HEK293 (cell line): ENCODE measurements around the gene ASIC4.

Experiments used
- MYNN ChIP-seq: fragments of 450-650 bp; formaldehyde crosslinking; IDR thresholded peaks from 2 replicates; pipeline ENCODE4 v1.5.1; 2016; ENCODE audit warnings: missing biosample characterization, missing genetic modification characterization, borderline replicate concordance
- REST ChIP-seq: fragments of 450-650 bp; formaldehyde crosslinking; IDR thresholded peaks from 2 replicates; pipeline ENCODE4 v1.5.1; 2016; ENCODE audit warnings: missing biosample characterization, missing genetic modification characterization
- TRIM28 ChIP-seq: IDR thresholded peaks from 2 replicates; pipeline ENCODE4 v1.6.1; 2011; ENCODE audit warnings: low read length, control low read depth, borderline replicate concordance
- ZBTB17 ChIP-seq: fragments of 450-650 bp; formaldehyde crosslinking; IDR thresholded peaks from 2 replicates; pipeline ENCODE4 v1.5.1; 2016; ENCODE audit warnings: missing biosample characterization, missing genetic modification characterization
- ZNF513 ChIP-seq: fragments of 450-650 bp; IDR thresholded peaks from 2 replicates; pipeline ENCODE4 v1.5.1; 2018; ENCODE audit warnings: missing biosample characterization, missing genetic modification characterization

GRCh38 chr2:219473511-219473910 is 40.8 kb upstream of the ASIC4 start:
- TF ChIP-seq REST (tag by site-specific recombination) (no peak), MYNN (tag by site-specific recombination) (no peak), ZNF513 (tag by site-specific recombination) (no peak), TRIM28 (no peak), ZBTB17 (tag by site-specific recombination) (no peak)
